GM23248 (cell line): ENCODE data around the gene GP9. TPM values are rescaled to one million over a fixed set of nuclear protein-coding genes. Genes with fewer than 3 reads are reported as not detected.

Experiments
- DNase-seq: peaks from one replicate; pipeline ENCODE4 v3.0.0-alpha.2; 2015
- H2AFZ ChIP-seq: fragments of 200-600 bp; sonication (generic); 2 replicates; pipeline ENCODE4 v1.6.1; 2016; ENCODE audit warnings: antibody characterized with exemption
- H3F3A ChIP-seq: fragments of 200-600 bp; sonication (generic); 2 replicates; pipeline ENCODE4 v1.6.1; 2016; ENCODE audit warnings: mild to moderate bottlenecking, antibody characterized with exemption, mixed run types; ENCODE audit not compliant: insufficient read depth
- H3K27ac ChIP-seq: fragments of 200-600 bp; sonication (generic); 2 replicates; pipeline ENCODE4 v1.5.1; 2016; ENCODE audit warnings: mild to moderate bottlenecking
- H3K27me3 ChIP-seq: fragments of 200-600 bp; sonication (generic); replicated peaks from 2 replicates; pipeline ENCODE4 v1.6.1; 2016; ENCODE audit warnings: mild to moderate bottlenecking; ENCODE audit not compliant: insufficient read depth
- H3K36me3 ChIP-seq: fragments of 200-600 bp; sonication (generic); 2 replicates; pipeline ENCODE4 v1.6.1; 2016; ENCODE audit warnings: low read depth, mild to moderate bottlenecking
- H3K4me1 ChIP-seq: fragments of 200-600 bp; sonication (generic); 2 replicates; pipeline ENCODE4 v1.6.1; 2016; ENCODE audit warnings: mild to moderate bottlenecking; ENCODE audit not compliant: insufficient read depth
- H3K4me2 ChIP-seq: fragments of 200-600 bp; sonication (generic); one replicate; pipeline ENCODE4 v1.6.1; 2016; ENCODE audit warnings: mild to moderate bottlenecking; ENCODE audit not compliant: unreplicated experiment
- H3K4me3 ChIP-seq: fragments of 200-600 bp; sonication (generic); 2 replicates; pipeline ENCODE4 v1.5.1; 2016; ENCODE audit warnings: mild to moderate bottlenecking
- H3K79me2 ChIP-seq: fragments of 200-600 bp; sonication (generic); 2 replicates; pipeline ENCODE4 v1.6.1; 2016; ENCODE audit warnings: mild to moderate bottlenecking; ENCODE audit not compliant: insufficient read depth
- H3K9ac ChIP-seq: fragments of 200-600 bp; sonication (generic); 2 replicates; pipeline ENCODE4 v1.6.1; 2016; ENCODE audit warnings: mild to moderate bottlenecking
- H3K9me2 ChIP-seq: fragments of 200-600 bp; sonication (generic); 2 replicates; pipeline ENCODE4 v1.6.1; 2016; ENCODE audit warnings: mixed run types, mild to moderate bottlenecking, moderate library complexity; ENCODE audit not compliant: insufficient read depth
- H3K9me3 ChIP-seq: fragments of 200-600 bp; sonication (generic); one replicate; pipeline ENCODE4 v1.6.1; 2017; ENCODE audit warnings: low read depth
- H4K20me1 ChIP-seq: fragments of 200-600 bp; sonication (generic); 2 replicates; pipeline ENCODE4 v1.6.0; 2016; ENCODE audit not compliant: insufficient read depth
- EZH2 ChIP-seq: fragments of 200-600 bp; sonication (generic); IDR thresholded peaks from 2 replicates; pipeline ENCODE4 v1.6.1; 2018; ENCODE audit warnings: antibody characterized with exemption, mild to moderate bottlenecking; ENCODE audit not compliant: insufficient read depth, poor library complexity, severe bottlenecking
- EZH2phosphoT487 ChIP-seq: fragments of 200-600 bp; sonication (generic); IDR thresholded peaks from 2 replicates; pipeline ENCODE4 v1.6.1; 2018; ENCODE audit warnings: antibody characterized with exemption, moderate library complexity, mild to moderate bottlenecking, low read depth; ENCODE audit not compliant: insufficient read depth
- WGBS, 2 experiments: methylation state at CpG; one replicate each; pipeline ENCODE4 v1.1.6; 2015 to 2017; ENCODE audit warnings: low lambda C conversion rate in 2 of 2, low coverage in 1 of 2; ENCODE audit errors: missing lambda C conversion rate in 2 of 2; 5-methylcytosine and 5-hydroxymethylcytosine counted together
- in situ Hi-C: fragments of 300-500 bp; cut with MboI; formaldehyde crosslinking; loops from 2 replicates; pipeline ENCODE4 v1.15.0; 2020
- polyA plus RNA-seq: library from polyadenylated mRNA; unstranded; fragments of >200 nt; fragmentation: Nextera tagmentation; extraction: Ambion mirVana; gene quantifications from 2 replicates; pipeline ENCODE4 v1.2.1, GENCODE V29; 2016
- total RNA-seq: library from RNA; depleted of rRNA; stranded (reverse); fragments of >200 nt; shearing (Covaris generic); gene quantifications from 2 replicates; pipeline ENCODE4 v1.2.3, GENCODE V29; 2014

Gene GP9
- total and polyA plus RNA-seq, 2 experiments from 2014 or later = not detected

DNA sequence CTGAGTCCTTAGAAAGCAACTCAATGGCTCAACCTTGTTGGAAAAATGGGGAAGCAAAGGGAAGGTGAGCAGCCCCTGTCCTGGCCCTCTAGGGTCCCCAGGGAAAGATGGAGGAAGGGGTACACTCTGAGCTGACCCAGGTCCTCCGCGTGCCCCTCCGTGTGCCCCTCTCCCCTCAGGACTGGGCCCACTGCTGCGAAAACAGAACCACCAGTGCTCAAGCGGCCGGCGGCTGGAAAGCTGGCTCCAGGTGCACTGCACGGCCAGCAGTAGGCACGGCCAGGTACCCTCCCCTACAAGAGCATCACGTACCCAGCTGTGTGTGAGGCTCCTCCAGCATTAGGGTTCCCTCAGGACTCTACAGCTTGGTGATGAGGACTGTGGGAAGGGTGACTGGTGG lies 34.7 kb downstream of the GP9 start:
- H3K9ac ChIP-seq = no peak overlapping the region
- WGBS, 2 experiments = 95 to 99% methylated on average over 10 of the region's 10 CpGs
- no peak for DNase-seq
- no peaks in the 10 kb centered on the region for H3K9me3 ChIP-seq
- no peak overlapping the region for H3K4me3 ChIP-seq
- H3K27ac ChIP-seq = no peak overlapping the region
- no peak overlapping the region for H3K4me2 ChIP-seq
- in situ Hi-C loops = no loop called here
- H4K20me1 ChIP-seq = no peaks in the 10 kb centered on the region; the same call in 1 of the 2 replicates
- H3F3A ChIP-seq = no peaks in the 10 kb centered on the region
- TF ChIP-seq EZH2 = no peak
- TF ChIP-seq EZH2phosphoT487 = no peak
- no peak overlapping the region for H2AFZ ChIP-seq
- peaks cover 37% of the 10 kb centered on the region for H3K79me2 ChIP-seq
- no peaks in the 10 kb centered on the region for H3K4me1 ChIP-seq
- H3K9me2 ChIP-seq = no peaks in the 10 kb centered on the region
- H3K36me3 ChIP-seq = no peaks in the 10 kb centered on the region; the same call in 1 of the 2 replicates
- H3K27me3 ChIP-seq = no peaks in the 10 kb centered on the region

GRCh38 chr3:129100274-129100673 lies 39.7 kb downstream of the GP9 start:
- H3K4me1 ChIP-seq = no peaks in the 10 kb centered on the region
- no peaks in the 10 kb centered on the region for H3K9me2 ChIP-seq
- peaks cover 65% of the 10 kb centered on the region for H3K79me2 ChIP-seq
- H3K27ac ChIP-seq = no peak overlapping the region
- no peaks in the 10 kb centered on the region for H3K9me3 ChIP-seq
- in situ Hi-C loops = no loop called here
- WGBS, 2 experiments = 83 to 95% methylated on average over 1 of the region's 1 CpG
- H2AFZ ChIP-seq = no peak overlapping the region
- peaks cover 3% of the 10 kb centered on the region; the same call in 1 of the 2 replicates for H4K20me1 ChIP-seq
- no peaks in the 10 kb centered on the region for H3K27me3 ChIP-seq
- no peak overlapping the region for H3K9ac ChIP-seq
- no peak overlapping the region for H3K4me2 ChIP-seq
- H3F3A ChIP-seq = no peaks in the 10 kb centered on the region
- H3K36me3 ChIP-seq = no peaks in the 10 kb centered on the region
- no peak overlapping the region for H3K4me3 ChIP-seq
- DNase-seq = no peak
- no peak for TF ChIP-seq EZH2phosphoT487
- TF ChIP-seq EZH2 = no peak

DNA sequence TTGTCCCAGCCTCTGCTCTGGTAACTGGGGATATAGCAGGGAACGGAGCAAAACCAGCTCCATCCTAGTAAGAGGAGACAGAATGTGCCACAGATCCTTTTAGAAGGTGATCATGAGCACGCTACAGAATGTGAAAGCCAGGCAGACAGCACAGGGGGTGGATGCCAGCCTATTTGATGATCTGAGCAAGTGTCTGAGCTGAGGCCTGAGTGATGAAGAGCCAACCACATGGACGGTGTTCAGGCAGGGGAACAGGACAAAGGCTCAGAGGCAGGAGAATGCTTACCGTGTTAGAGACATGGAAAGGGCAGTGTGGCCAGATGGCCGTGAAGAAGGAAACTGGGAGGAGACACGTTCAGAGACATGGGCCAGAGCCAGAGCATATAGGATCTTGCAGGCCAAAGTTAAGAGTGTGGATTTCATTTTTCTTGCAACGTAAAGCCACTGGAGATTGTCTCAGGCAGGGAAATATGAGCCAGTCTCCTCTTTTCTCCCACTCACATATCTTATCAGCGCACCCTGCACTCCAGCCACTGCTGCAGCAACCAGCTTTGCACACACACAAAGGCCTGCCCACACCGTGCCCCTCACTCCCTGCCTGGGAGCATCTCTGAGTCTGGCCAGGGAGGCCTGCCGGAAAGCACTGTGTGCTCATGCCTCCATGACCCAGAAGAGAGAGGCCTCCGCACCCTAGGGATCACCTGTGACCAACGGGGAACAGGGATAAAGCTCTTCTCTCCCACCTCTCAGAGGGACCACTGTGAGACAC lies 41.0 kb downstream of the GP9 start:
- Histone ChIP-seq H3K4me2 (no peak overlapping the region), H3K27ac (no peak overlapping the region), H3K79me2 (peaks cover 70% of the 10 kb centered on the region), H3F3A (no peaks in the 10 kb centered on the region), H3K4me1 (no peaks in the 10 kb centered on the region), H2AFZ (no peak overlapping the region), H3K36me3 (no peaks in the 10 kb centered on the region), H3K4me3 (no peak overlapping the region), H3K27me3 (no peaks in the 10 kb centered on the region), H3K9me3 (no peaks in the 10 kb centered on the region), H4K20me1 (peaks cover 3% of the 10 kb centered on the region; the same call in 1 of the 2 replicates), H3K9ac (no peak overlapping the region), H3K9me2 (no peaks in the 10 kb centered on the region)
- TF ChIP-seq EZH2phosphoT487 (no peak), EZH2 (no peak)
- no peak for DNase-seq
- WGBS, 2 experiments = 83 to 85% methylated on average over 12 of the region's 12 CpGs
- in situ Hi-C loops = no loop called here

DNA sequence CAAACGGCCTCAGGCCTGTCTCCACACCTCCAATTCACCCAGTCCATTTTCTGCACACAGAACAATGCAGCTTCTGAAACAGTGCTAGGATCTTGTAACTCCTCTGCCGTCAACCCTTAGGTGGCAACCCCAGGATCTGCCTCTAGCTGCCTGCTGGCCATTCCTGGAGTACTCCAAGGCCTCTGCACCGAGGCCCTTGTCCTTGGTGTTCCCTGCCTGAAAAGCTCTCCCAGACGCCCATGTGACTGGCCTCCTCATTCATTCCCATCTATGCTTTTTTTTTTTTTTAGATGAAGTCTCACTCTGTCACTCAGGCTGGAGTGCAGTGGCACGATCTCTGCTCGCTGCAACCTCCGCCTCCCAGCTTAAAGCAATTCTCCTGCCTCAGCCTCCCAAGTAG lies 42.7 kb downstream of the GP9 start:
- in situ Hi-C loops = no loop called here
- Histone ChIP-seq H3K4me1 (no peaks in the 10 kb centered on the region), H3K27me3 (no peaks in the 10 kb centered on the region), H3K27ac (no peak overlapping the region), H3F3A (no peaks in the 10 kb centered on the region), H3K36me3 (no peaks in the 10 kb centered on the region), H3K79me2 (peaks cover 55% of the 10 kb centered on the region), H4K20me1 (0 out of 2 replicates have a peak, but pooled peaks cover 3% of the 10 kb centered on the region), H3K9me3 (no peaks in the 10 kb centered on the region), H3K9me2 (no peaks in the 10 kb centered on the region), H2AFZ (no peak overlapping the region), H3K4me2 (no peak overlapping the region), H3K9ac (no peak overlapping the region), H3K4me3 (no peak overlapping the region)
- TF ChIP-seq EZH2 = no peak
- no peak for TF ChIP-seq EZH2phosphoT487
- 85% methylated on average over 7 of the region's 7 CpGs for WGBS, 2 experiments
- DNase-seq = no peak
